ENCODE measurements around the gene KCNQ1. TPM values are rescaled to one million over a fixed set of nuclear protein-coding genes. Genes with fewer than 3 reads are reported as not detected.

The KCNQ1 gene
- total and polyA plus RNA-seq, 4 donors: 15.4 to 41.7 (median 26.2) TPM

DNA sequence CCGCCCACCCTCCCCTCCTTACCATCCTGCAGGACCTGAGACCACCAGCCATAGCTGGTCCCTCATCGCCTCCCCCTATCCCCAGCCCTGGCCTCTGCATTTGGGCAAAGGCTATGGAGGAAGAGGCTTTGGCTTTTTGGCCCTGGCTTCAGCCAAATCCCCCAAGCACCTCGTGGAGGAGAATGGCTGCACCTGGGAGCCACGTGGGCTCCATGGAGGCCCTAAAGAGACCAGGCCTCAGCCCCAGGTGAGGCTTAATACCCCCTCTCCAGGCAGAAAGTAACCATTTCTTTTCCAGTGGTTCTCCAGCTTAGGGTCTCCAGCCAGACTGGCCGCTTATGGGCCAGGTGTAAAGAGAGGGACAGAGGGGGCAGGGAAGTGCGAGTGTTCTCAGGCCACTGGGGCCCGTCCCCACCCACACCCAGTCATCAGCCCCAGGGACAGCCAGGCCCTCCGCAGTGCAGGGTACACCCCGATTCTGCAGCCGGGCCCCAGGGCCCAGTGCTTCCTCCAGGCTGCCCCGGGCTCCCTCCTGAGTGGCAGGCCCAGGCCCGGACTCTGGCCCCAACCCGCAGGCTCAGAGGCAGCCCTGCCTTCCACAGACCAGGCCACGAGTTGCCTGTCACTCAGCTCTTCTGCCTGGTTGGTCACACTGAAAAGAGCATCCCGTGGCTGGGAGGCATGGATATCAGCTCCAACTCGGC lies 414.3 kb downstream of the KCNQ1 start:
- Histone ChIP-seq H3K4me1 (ENCODE audit: control insufficient read depth in 5 of 5, insufficient read depth in 5 of 5, low read length in 5 of 5) (peaks cover 0 to 18% (median 0%) of the 10 kb centered on the region in 5 donors), H3K9ac (ENCODE audit: insufficient read depth in 1 of 2, low read length in 2 of 2) (no peak overlapping the region), H3K9me3 (ENCODE audit: control insufficient read depth in 4 of 4, insufficient read depth in 3 of 4, low read length in 3 of 4) (no peaks in the 10 kb centered on the region), H3K27ac (ENCODE audit: low read depth in 1 of 2, low read length in 1 of 2) (no peak overlapping the region), H3K4me3 (no peak overlapping the region), H3K36me3 (ENCODE audit: control insufficient read depth in 4 of 4, insufficient read depth in 4 of 4, low read length in 4 of 4) (no peaks in the 10 kb centered on the region), H3K27me3 (ENCODE audit: control insufficient read depth in 3 of 3, insufficient read depth in 3 of 3, low read length in 2 of 3) (peaks cover 0 to 9% (median 5%) of the 10 kb centered on the region in 3 donors)
- WGBS, 2 donors: 89 to 91% methylated on average over 14 to 16 of the region's 16 CpGs
- DNase-seq (no peak), ATAC-seq (ENCODE audit: insufficient read depth, low FRiP score) (no peak)
- no peak for TF ChIP-seq CTCF (IDR thresholded peaks at IDR 0.05; ENCODE audit: control extremely low read depth, extremely low read depth)

DNA sequence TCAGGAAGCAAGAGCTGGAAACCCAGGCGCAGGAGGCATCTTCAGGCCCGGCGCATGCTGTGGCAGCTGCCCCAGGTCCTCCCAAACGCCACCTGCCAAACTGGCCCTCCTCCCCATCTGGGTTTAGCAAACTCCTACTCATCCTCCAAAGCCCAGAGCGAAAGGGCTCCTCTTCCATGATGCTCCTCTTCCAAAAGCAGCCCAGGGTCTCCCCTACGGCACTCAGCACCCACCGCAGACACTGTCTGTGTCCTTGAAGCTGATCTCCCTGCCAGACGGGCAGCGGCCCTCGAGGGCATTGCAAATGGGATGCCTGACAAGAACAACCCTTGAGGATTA lies 414.9 kb downstream of the KCNQ1 start:
- no peaks in the 10 kb centered on the region for H3K36me3 ChIP-seq (ENCODE audit: control insufficient read depth in 4 of 4, insufficient read depth in 4 of 4, low read length in 4 of 4)
- ATAC-seq (ENCODE audit: insufficient read depth, low FRiP score) (no peak), DNase-seq (no peak)
- peaks cover 0 to 23% (median 5%) of the 10 kb centered on the region in 5 donors for H3K4me1 ChIP-seq (ENCODE audit: control insufficient read depth in 5 of 5, insufficient read depth in 5 of 5, low read length in 5 of 5)
- H3K27ac ChIP-seq (ENCODE audit: low read depth in 1 of 2, low read length in 1 of 2): no peak overlapping the region
- no peak overlapping the region for H3K9ac ChIP-seq (ENCODE audit: insufficient read depth in 1 of 2, low read length in 2 of 2)
- no peaks in the 10 kb centered on the region for H3K9me3 ChIP-seq (ENCODE audit: control insufficient read depth in 4 of 4, insufficient read depth in 3 of 4, low read length in 3 of 4)
- peaks cover 0 to 11% (median 5%) of the 10 kb centered on the region in 3 donors for H3K27me3 ChIP-seq (ENCODE audit: control insufficient read depth in 3 of 3, insufficient read depth in 3 of 3, low read length in 2 of 3)
- no peak overlapping the region for H3K4me3 ChIP-seq
- WGBS, 2 donors: 93 to 94% methylated on average over 10 of the region's 10 CpGs
- TF ChIP-seq CTCF (IDR thresholded peaks at IDR 0.05; ENCODE audit: control extremely low read depth, extremely low read depth): no peak

DNA sequence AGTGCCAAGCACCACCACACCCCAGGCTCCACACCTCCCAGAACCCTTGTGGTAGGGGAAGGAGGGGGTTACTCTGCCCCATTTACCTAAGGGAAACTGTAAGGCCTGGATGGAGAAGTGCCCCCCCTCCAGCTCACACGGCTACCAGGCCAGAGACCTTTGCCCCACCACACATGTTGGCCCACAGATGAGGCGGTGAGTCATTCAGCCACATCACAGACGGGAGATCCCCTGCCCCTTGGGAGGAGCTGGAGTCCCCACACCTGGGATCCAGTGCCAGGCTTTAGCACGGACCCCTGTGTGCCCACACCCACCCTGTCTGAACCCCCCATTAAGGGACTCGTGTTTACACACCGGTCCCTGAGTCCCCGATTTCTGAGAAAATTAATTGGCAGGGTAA lies 415.8 kb downstream of the KCNQ1 start:
- H3K36me3 ChIP-seq (ENCODE audit: control insufficient read depth in 4 of 4, insufficient read depth in 4 of 4, low read length in 4 of 4): no peaks in the 10 kb centered on the region
- DNase-seq (no peak), ATAC-seq (ENCODE audit: insufficient read depth, low FRiP score) (no peak)
- H3K4me3 ChIP-seq: no peak overlapping the region
- 70 to 78% methylated on average over 7 of the region's 7 CpGs for WGBS, 2 donors
- no peaks in the 10 kb centered on the region for H3K9me3 ChIP-seq (ENCODE audit: control insufficient read depth in 4 of 4, insufficient read depth in 3 of 4, low read length in 3 of 4)
- H3K27me3 ChIP-seq (ENCODE audit: control insufficient read depth in 3 of 3, insufficient read depth in 3 of 3, low read length in 2 of 3): peaks cover 0 to 11% (median 5%) of the 10 kb centered on the region in 3 donors
- TF ChIP-seq CTCF (IDR thresholded peaks at IDR 0.05; ENCODE audit: control extremely low read depth, extremely low read depth): no peak
- H3K27ac ChIP-seq (ENCODE audit: low read depth in 1 of 2, low read length in 1 of 2): no peak overlapping the region
- no peak overlapping the region for H3K9ac ChIP-seq (ENCODE audit: insufficient read depth in 1 of 2, low read length in 2 of 2)
- H3K4me1 ChIP-seq (ENCODE audit: control insufficient read depth in 5 of 5, insufficient read depth in 5 of 5, low read length in 5 of 5): peaks cover 0 to 33% (median 5%) of the 10 kb centered on the region in 5 donors
